Measurements from ENCODE around the gene LINC01488. TPM values are rescaled to one million over a fixed set of nuclear protein-coding genes. Genes with fewer than 3 reads are reported as not detected.

Gene LINC01488
- not detected in 2 replicates for total RNA-seq (2014; rRNA removed; shearing (Covaris generic))

DNA sequence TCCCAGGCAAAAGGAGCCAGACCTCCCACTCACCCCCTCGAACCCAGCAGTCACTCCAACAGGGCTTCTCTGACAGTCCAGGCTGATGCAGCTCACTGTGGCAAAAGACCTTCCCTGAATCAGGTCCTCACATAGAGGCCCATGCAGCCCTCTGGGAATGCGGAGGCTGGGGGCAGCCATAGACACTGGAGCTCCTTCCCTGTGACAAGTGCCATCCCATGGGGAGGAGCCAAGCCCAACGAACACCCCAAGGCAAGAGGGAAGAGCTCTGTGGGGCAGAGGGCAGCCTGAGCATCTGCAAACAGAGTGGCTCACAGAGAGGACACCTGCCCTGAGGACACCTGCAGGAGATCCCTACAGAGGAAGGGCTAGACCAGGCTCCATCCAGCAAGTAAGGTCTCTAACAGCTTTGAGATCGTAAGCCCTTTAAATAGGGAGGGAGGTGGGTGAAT, at the start of gene LINC01488:
TSS of gene LINC01488 (plus strand) at position 271 of the 452 bp plus-strand sequence.
- DNase-seq (ENCODE audit: low spot score) = no peak

DNA sequence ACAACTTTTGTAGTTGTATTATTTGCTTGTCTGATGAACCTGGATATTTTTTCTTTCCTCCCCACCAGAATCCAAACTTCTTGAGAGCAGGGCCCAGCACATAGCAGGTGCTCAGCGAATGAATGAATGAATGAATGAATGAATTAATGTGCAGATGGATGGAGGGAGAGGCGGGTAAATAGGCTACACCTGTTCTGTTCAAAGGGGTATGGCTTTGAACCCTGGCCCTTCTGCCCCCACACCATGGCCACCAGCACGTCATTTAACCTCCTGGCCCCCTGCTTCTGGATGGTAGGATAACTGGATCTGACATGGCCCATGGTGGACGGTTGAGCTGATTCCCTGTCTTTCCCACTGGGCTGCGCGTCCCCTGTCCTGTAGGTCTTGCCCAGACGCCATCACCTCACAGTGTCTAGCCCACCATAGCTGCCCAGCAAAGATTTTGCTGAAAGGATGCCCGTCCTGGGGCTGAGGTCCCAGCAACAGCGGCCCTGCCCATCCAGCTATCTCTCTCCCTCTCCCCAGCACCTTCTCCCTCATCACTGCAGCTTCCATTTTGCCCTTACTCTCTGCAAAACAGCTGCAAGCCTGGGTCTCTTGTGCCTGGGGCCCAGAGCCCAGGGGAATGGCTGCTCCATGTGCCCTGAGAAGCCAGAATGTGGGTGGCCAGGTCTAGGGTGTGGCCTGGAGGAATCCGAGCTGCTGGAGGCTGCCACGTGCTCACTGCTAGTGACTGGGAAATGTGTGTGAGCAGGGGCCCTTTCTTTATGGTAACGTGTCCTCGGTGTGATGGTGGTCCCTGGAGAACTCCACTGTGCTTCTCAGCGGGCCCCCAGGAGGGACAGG, 49.3 kb upstream of the LINC01488 start:
- no peak for DNase-seq (ENCODE audit: low spot score)

DNA sequence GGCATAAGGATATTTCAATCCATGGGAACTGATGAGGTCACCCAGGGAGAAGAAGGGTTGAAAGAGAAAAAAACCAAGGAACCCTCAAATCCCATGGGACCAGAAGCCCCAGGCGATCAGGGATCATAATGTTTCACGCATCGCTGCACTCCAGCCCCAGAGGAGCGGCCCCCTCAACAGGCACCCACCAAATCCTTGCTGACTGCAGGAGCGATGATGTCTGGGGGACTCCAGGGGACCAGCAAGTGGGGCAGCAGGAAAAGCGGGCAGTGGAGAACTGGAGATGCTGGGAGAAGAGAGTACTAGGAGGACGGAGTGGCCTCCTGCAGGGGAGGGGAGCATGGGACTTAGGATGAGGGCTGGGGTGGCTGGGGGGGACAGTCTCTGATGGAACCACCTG, 47.7 kb upstream of the LINC01488 start:
- DNase-seq (ENCODE audit: low spot score) = no peak

DNA sequence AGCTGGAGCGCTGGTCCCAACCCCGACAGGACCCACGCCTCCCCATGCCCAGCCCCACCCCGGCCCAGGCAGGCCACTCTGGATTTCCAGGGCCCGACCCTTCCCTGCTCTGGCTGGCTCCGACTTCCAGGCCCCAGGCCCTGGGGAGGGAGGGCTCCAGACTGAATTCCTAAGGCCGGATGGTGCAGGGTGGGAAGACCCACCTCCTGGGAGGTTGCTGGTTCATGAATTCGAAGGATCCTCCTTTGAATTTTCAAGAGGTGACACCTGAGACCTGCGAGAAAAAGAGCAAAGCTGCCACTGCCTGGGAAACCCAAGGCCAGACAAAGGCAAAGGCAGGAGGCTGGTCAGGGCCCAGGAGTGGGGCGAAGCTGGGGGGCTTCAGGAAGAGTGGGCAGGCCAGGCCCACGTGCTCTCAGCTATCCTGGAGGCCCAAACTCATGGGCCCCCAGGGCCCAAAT, 47.0 kb upstream of the LINC01488 start:
- no peak for DNase-seq (ENCODE audit: low spot score)

DNA sequence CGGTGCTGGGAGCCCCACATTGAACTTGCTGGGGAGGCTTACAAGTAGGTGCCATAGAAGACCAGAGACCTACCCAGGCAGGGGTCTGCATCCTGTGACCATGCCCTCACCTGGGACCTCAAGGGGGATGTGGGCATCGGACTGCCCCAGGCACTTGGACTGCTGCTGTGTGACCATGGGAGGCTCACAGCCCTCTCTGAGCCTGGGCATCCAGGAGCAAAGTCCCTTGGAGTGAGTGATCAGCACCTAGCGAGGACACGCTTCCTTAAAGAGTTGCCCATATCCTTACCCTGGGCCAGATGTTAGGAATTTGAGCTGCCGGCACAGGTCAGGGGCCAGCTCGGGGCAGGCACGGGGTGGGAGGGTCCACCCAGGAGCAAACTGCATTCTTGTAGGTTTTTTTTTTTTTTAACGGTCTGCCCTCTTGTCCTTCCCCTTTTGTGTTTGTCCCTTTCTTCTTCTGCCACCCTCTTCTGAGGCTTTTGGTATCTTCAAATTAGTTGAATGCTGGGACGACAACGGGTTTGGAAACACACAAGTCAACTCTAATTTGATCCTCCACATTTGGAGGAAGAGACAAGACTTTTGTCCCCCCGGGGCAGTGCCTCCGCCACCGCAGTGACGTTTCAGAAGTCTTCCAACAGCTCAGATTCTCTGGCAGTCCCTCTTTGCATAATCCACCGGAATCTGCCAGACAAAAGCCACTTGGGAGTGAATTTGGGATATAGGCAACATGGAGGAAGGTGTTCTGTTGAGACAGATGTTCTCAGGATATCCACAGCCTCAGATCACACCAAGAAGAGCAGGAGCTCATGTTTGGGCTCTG, 46.1 kb upstream of the LINC01488 start:
- DNase-seq (ENCODE audit: low spot score) = no peak

DNA sequence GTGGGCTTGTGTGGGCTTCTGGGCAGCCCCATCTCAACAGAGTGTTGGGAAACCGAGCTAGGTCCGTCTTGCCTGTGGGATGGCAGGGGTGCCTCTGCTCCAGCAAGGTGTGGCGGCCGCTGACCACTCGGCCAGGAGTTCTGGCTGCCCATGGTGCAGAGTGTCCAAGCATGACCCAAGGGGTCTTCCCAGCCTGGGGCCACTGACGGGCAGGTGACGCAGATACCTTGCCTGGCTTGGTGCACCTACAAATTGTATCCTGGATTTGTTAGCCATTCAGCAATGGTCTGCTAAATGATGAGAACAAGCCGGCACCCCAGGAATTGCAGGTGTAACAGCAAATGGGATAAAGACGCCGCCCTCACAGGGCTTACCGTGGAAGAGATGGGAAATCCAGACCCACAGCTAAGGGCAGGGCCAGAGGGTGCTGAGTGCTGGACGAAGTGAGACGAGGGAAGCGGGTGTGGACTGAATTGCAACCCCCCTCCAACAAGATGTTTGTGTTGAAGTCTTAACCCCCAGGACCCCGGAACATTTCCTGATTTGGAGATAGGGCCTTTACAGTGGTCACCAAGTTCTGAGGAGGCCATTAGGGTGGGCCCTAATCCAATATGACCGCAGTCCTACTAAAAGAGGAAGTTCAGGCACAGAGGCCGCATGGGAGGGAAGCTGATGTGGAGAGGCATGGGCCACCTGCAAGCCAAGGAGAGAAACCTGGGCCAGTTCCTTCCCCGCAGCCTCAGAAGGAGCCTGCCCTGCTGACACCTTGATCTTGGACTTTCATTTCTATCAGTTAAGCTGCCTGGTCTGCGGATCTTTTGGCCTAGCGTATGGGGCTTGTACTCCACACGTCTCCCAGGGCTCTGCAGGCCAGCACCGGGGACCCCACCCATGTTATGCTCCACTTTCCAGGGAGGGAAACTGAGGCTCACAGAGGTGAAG, 45.2 kb upstream of the LINC01488 start:
- DNase-seq (ENCODE audit: low spot score) = no peak

DNA sequence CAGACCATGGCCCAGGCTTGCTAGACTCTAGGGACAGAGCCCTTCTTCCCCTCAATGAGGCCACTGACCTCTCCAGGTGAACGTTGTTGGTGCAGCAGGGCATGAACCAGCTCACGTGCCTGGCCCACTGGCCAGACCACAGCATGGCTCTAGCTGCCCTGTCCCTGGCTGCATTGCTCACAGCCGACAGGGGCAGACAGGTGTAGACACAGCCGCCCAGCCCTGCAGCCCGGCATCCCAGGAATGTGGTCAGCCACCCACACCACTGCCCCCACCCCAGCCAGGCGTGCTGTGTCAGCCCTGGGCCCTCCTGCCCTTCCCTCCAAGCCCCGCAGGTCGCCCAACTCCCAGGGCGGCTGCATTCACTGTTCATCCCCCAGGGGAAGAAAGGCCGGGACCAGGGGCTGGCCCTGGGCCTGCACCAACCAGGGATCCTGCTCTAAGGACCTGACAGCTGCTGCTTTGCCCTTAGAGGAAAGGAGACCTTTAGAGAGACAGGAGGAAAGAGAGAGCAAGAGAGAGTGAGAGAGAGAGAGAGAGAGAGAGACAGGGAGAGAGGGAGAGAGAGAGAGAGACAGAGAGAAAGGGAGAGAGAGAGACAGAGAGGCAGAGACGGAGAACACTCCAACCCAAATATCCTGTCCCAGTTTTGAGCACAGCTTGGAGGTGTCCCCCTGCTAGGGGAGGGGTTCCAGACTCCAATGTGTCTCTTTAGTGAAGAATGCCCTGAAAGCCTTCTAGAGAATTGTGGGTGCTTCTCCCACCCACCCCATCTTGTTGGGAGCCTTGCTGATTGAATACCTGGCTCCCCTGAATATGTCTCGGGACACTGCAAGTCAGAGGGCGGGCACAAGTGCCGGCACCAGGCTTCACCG, 44.2 kb upstream of the LINC01488 start:
- DNase-seq (ENCODE audit: low spot score) = peak; percentile 48

DNA sequence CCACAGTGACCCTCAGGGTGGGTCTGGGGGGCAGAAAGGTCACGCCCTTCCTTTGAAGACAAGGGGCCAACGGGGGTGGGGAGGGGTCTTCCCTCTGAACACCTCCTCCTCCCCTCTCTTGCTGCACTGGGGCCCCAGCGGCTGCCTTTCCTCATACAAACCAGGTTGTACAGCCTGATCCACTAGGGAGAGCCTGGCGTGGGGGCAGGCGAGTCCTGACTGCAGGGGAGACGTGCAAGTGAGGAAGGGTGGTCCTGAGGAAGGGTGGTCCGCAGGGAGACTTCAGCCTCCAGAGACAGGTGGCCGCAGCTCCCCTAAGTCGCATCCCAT, 43.6 kb upstream of the LINC01488 start:
- DNase-seq (ENCODE audit: low spot score) = no peak

DNA sequence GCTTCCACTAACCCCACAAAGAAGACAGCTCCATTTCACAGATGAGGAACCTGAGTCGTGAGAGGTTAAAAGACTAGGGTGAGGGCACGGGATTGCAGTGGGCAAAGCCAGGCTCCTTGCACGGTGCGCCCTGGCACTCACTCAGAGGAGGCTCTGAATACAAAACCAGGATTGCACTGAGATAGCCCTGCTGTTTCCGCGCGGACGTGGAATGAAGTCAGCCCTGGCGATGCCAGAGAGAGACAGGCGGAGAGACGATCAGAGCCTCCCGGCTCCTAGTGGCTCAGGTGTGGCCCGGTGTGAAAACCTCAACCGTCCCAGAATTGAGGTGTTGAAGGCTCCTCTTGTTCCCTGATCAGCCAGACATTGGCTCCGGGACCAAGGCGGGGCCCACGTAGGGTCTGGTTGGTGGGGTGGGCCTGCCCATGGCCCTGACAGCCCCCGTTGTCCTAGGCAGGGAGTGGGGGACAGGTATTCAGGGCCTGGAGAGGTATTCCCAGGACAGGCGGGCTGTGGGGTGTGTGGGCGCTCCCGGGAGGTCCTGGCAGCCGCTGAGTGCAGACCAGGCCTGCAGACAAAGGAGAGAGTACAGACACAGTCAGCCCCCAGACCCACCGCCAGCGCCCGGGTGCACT, 43.1 kb upstream of the LINC01488 start:
- no peak for DNase-seq (ENCODE audit: low spot score)

DNA sequence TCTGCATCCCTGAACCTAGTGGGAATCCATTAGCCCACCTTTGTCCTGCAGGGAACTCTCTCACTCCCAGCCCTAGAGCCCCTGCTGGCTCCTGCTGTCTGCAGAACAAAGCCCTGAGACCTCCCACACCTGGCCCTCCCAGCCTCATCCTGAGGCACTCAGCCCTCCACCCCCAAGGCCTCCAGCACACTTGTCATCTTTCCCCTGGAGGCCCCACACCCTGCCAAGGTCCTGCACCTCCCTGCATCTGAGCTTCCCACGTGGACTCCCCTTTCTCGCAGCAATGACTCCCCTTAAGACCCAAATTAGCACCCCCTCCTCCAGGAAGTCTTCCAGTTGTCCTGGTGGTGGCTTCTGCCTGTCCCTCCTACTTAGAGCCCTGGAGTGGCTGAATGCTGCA, 42.3 kb upstream of the LINC01488 start:
- no peak for DNase-seq (ENCODE audit: low spot score)

DNA sequence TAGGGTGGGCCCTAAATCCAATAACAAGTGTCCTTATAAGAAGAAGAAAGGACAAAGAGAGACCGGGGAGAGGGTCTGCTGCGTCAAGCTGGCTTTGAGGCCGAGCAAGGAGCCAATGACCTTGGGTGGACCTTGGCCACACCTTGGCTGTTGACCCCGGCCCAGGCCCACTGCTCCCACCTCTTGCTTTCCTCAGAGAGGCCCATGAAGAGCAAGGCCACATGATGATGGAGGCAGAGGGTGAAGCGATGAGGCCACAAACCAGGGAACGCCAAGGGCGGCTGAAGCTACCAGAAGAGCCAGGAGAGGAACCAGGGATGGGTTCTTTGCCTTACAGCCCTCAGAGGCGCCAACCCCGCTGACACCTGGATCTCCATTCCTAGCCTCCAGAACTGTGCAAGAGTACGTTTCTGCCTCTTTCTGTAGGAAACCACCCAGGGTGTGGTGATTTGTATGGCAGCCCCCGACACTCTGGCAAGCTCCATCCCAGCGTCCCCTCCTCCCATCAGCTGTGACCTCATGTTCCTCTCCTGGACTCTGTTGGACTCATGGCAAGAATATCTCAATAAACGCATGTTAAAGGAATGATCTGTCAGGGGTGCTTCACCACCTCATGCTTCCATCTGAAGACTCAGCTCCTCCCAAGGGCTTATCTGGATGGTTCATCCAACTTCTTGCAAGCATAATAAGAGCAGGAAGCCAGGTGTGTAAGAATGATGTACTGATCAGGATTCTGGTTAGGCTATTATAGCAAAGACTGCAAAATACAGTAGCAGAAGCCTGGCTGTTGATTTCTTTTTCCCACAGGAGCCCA, 41.6 kb upstream of the LINC01488 start:
- no peak for DNase-seq (ENCODE audit: low spot score)

DNA sequence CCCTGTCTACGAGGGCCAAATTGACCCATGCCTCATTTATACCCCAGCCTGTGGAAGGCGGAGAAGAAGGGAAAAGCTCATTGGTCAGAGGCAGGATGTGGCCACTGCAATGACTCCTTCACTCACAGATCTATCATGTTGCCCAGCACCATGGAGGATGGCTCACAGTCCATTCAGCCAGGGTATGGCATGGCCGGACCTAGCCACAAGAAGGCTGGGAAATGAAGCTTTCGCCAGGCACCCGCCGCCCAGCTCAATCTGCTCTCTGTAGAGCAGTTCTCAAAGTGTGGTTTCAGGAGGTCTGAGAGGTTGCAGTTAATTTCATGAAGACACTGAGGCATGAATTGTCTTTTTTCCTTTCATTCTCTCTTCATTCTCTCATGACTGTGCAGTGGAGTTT, 40.6 kb upstream of the LINC01488 start:
- DNase-seq (ENCODE audit: low spot score) = no peak

DNA sequence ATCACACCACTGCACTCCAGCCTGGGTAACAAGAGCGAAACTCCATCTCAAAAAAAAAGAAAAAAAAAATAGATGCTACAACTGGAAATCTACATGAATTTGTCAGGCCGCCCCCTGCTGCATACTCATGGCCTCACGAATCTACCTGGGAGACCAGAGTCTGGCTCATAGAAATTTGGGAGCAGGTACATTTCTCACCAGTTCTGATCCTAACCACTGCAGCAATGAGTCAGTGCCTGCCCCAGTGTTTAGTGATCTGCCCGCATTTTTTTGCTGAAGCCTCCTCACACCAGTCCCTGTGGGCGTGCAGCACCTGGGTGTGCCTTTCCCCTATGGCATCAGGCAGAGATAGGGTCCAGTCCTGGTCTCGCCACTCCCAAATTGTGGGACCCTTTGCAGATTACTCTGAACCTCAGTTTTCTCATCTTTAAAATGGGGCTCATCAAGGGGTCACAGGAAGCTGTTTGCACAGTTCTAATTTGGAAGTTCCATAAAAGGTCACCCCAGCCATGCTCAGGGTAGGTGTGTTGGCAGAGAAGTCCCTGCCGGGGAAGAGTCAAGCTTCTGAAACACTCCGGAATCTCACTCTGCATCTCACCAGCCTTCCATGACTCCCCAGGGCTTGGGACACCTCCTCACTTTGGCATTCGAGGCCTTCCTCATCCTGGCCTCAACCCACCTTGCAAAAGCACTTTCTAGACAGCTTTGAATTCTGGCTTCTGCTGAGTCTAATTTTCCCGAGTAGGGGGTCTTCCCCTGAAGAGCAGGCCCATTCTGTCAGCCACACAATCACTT, 39.3 kb upstream of the LINC01488 start:
- DNase-seq (ENCODE audit: low spot score) = no peak

DNA sequence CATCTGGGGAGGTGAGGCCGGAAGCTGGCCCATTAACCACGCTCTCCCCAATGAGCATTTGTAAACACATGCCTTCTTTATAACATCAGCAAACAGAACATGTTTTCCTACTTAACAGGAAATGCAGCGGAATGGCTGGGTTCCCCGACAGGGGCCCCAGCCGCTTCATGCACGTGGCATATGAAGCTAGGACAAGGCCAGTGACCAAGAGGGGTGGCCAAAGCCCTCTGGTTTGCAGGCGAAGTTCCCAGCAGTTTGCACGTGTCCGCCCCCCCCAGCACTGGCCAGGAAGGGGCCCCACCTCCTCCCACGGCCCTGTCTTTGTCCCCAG, 38.7 kb upstream of the LINC01488 start:
- DNase-seq (ENCODE audit: low spot score) = peak; percentile 63

DNA sequence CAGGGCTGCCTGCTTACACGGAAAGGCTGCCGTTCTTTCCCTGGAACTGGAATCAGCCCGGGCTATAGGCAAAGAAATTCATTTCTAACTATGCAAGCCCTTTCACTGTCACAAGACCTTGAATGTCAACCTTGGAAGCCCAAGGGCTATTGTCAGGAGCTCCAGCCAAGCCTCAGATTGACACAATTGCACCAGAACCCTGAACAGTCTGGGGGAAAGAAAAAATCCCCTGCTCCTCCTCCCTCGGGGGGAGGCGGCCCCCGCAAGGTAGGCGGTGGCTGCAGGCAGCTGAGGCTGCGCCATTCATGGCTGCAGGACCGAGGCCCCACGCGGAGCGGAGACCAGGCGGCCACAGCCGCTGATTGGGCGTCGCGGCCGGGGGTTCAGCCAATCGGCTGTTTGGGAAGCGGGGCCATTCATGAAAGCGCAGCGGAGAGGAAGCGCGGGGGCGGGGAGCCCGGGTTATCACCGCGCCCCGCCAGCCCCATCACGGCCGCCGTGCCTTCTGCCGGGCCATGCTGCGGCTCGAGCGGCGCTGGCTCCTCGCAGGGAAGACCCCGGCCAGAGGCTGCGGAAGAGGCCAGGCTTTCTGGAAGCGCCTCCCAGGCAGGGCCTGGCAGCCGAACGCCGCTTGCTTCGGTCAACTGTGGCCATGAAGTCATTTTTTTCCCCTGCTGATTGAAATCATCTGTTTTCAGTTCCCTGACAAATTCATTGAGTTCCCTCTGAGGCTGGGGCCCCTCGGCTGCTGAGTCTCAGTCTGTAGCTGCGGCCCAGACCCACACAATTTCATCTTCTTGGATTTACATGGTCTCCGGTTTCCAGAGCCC, 38.1 kb upstream of the LINC01488 start:
- peak; percentile 87 for DNase-seq (ENCODE audit: low spot score)

DNA sequence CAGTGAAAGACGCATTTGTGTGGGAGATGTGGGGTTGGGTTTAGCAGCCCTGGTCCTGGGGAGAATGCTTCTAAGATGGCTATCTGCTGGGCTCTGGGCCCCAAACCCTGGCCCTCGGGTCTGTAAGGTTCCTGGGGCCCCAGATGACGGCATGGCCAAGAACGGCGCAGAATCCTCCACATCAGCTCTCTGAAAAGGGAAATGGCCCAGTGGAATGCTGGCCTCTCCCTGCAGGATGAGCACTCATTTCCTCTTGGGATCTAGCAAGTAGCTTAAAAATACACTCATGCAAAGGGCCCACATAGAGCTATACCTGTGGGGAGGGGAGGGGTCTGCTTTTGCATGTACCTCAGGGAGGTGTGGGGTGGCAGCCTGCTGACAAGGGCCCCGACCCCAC, 37.5 kb upstream of the LINC01488 start:
- DNase-seq (ENCODE audit: low spot score) = no peak

DNA sequence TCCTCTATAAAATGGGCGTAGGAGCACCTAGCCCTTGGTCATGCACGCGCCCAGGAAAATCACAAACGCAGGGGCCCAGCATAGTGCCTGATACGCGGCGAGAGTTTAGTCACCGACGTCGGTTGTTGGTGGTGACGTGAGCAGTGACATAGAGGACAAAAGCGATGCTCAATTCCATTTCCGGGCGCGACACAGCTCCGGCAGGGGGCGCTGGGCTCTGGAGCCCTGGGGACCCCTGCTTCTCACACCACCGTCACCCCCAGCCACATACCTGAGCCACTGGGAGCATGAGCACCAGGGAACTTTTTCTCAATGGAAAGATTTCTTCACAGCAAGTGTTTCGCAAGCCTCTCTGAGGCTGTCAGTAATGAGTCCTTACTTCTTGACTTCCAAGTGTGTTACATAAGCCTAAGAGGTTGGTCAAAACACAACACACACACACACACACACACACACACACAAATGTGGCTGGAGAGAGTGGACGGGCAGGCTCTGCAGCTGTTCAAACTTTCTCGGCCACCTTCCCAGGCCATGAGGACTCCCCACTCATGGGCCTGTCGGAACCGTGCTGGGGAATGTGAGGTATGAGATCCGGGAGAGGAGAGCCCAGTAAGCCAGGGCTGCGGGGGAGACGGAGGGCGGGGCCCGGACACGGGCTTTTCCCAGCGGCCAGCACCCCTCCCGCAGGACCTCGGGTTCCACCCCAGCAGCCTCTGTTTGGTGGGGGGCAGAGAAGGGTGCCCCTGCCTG, 36.9 kb upstream of the LINC01488 start:
- DNase-seq (ENCODE audit: low spot score) = peak; percentile 62
